HuH-7.5 (cell line): ENCODE measurements around the gene SCFD1.
A peak's percentile ranks its signal among the peaks of the same experiment; 100 is the strongest.
"Not testable (repeated sequence)": the region's sequence is repeated elsewhere in the genome, so short reads cannot be mapped to it uniquely, and the experiment has no call there.

Source experiments
- DNase-seq: peaks from one replicate; pipeline ENCODE4 v3.0.0; 2011; ENCODE audit warnings: low spot score

SCFD1 gene

DNA sequence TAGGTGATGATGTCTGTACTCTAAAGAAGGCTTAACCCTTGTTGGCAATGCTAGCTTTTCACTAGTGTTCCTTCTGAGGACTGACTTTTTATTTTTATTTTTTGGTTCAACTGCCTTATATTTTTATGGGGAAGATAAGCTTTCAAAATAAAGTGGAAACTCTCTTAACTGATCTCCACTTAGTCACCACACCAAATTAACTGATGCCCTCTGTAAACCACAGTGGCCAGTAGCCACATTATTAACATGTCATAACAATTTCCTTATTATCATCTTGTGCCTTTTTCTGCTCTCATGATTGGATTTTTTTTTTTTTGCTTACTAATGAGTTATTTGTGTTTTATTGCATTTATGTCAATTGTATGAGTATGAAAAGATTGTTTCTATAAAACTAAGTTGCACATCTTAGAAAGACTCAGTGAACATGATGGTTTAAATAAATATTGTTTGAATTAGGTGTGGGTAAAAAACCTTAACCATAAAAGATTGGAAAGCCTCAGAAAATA lies 56.9 kb downstream of the SCFD1 start:
- DNase-seq: no peak

DNA sequence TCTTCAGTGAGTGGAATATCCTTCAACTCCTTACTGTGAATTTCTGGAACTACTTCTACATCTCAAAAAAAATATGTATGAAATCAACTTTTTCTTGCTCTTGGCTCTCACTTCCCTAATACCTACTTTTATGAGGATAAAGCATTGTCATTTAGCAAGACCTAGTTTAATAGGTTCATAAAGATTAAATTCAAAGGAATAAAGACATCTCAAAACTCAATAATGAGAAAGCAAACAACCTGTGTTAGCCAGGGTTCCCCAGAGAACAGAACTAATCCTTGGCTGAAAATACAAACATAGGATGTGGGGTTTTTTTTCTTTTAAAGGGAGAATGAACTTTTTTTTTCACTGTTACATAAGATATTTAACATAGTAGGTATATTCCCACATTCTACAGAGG lies 57.9 kb downstream of the SCFD1 start:
- DNase-seq: no peak

DNA sequence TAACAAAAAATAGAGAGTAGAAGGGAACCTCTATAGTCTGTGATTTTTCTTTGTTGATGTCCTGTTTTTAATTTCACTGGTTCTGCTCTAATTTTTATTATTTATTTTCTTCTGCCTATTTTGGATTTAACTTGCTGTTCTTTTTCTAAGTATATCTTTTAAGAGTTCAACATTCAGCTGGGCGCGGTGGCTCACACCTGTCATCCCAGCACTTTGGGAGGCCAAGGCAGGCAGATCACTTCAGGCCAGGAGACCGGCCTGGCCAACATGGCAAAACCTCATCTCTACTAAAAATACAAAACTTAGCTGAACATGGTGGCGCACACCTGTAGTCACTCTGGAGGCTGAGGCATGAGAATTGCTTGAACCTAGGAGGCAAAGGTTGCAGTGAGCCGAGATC lies 58.7 kb downstream of the SCFD1 start:
- DNase-seq: not testable (repeated sequence)

DNA sequence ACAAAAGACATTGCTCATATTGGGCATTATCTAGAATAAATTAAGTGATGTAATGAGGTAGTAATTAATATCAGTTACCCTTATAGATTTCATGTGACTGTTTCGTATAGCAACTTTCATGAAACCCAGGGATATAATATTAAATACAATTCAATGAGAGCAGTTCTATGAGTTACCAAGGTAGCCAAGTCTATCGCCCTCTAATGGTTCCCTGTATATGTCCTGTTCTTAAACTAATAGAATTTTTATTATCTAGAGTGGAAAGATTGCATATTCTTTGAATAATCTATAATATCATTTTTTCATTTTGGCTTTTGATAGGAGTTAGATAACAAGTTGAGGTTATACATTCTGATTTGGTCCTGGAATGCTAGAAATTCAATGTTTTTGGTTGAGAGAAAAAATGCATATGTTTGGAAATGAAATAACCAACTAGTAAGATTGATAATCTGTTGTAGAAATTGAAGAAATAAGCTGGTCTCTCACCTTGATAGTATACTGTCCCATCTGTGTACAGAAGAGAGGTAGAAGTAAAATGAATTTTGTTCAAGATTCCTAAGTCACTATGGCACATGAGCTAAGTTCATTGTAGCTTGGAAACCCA lies 59.7 kb downstream of the SCFD1 start:
- peak; percentile 20 for DNase-seq

DNA sequence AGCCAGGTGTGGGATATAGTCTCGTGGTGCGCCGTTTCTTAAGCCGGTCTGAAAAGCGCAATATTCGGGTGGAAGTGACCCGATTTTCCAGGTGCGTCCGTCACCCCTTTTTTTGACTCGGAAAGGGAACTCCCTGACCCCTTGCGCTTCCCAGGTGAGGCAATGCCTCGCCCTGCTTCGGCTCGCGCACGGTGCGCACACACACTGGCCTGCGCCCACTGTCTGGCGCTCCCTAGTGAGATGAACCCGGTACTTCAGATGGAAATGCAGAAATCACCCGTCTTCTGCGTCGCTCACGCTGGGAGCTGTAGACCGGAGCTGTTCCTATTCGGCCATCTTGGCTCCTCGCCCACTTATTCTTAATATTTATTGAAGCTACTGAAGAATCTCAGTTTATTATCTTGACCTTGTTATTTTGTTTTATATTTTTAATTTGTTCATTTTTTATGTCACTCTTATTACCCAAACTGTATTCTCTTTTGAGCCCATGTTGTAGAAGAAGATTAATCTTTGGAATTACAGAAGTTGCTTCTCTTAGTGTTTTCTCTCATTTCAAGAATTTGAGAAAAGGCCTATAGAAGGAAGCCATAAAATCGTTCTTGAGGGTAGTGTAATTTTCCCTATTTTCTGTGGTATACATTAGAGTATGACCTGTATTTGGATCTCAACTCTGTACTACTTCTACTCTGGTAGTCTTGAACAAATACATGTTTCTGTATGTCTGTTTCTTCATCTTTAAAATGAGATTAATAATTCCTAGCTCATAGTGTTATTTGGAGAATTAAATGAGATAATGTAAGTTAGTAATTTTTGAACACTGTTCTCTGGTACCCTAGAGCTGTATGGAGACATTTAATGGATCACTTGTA lies 68.6 kb downstream of the SCFD1 start:
- not testable (repeated sequence) for DNase-seq

DNA sequence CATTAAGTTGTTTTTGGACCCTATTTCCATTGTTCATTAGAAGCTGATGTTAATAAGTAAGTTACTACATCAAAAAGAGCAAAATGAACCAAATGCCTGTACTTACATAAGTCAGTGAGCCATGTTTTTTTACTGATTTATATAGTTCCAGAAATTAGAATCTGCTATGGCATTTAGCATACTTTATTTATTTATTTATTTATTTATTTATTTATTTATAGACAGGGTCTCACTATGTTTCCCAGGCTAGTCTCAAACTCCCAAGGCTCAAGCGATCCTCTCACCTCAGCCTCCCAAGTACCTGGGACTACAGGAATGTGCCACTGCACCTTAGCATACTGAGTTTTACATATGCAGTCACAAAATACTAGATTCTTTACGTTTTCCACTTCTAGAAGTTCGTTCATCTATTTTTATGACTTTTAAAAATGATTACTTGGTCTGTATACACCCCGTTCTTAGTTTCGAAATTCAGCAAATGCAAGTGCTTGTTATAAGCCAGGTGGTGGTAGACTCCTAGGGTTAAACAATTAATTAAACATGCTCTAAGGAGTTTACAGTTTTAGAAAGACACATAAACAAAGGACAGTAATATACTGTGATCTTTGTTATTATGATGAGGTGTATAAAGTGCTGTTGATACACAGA lies 69.8 kb downstream of the SCFD1 start:
- DNase-seq: no peak

DNA sequence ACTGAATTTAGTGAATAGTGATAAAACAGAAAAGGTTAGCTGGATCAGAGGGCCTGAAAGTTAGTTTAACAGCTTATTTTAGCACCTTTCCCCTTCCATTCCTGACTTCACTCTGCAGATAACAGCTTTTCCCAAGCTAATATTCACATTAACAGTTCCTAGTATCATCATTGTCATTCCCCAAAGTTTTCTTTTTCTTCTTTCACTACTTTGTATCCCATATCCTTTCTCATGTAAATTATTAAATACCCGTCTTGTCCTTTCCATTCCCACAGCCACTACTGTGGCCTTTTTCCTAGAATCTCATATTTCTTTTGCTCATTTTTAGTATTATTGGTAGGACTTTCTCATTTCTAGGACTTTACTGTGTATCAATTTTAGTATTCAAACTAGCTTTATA lies 70.5 kb downstream of the SCFD1 start:
- no peak for DNase-seq

DNA sequence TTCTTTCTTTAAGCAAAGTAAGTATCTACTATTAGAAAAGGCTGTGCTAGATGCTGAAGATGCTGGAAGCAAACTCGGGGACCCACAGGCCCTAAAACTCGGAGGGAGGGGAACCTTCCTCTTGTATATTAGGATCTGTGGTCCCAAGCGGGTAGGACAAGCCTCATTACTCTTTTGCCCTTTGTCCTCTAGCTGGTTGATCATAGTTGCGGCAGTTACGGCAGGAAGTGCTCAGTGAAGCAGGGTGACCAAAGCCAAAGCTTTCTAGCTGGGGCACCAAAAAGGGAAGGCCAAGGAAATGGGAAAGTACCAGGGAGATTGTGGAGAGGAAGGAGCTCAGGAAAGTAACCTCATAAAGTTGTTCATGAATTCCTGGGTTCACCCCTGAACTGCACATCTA lies 76.3 kb downstream of the SCFD1 start:
- DNase-seq: no peak

DNA sequence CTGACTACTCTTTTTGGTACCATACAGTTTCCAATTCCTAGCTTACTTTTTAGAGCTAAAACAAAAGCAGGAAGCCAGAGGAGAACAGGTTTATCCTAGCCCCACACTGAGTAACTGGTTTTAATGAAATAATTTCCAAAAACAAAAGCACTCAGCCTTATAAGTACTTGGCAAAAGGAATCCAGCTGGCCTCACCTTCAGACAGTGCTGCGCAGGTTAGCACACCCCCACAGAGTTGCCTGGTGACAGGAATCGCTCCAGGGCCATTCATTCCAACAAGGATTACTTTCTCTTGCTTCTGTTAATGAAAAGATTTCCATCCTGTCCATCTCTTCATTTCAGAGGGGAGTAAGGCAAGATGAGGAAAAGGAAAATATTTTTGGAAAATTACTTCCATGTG lies 84.6 kb downstream of the SCFD1 start:
- DNase-seq: no peak

DNA sequence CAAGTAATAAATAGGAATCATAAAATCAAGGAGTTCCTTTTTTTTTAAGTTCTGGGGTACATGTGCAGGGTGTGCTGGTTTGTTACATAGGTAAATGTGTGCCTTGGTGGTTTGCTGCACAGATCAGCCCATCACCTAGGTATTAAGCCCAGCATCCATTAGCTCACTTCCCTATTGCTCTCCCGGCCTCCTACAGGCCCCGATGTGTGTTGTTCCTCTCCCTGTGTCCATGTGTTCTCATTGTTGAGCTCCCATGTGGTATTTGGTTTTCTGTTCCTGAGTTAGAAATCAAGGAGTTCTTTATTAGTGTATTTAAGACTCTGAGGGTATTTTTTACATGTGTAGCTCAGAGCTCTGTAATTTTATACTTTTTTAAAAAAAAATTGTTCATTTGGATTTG lies 86.0 kb downstream of the SCFD1 start:
- DNase-seq: no peak

DNA sequence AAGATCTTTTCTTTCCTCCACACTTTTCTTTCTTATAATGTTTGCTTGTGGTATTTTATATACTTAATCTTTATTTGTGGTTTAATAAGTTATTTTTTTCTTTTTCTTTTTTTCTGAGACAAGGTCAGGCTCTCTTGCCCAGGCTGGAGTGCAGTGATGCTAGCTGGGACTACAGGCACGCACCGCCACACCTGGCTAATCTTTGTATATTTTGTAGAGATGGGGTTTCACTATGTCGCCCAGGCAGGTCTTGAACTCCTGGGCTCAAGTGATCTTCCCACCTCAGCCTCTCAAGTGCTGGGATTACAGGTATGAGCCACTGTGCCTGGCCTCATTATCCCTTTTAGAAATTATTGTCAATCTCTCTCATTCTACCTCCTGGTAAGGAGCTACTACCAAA lies 87.1 kb downstream of the SCFD1 start:
- no peak for DNase-seq

DNA sequence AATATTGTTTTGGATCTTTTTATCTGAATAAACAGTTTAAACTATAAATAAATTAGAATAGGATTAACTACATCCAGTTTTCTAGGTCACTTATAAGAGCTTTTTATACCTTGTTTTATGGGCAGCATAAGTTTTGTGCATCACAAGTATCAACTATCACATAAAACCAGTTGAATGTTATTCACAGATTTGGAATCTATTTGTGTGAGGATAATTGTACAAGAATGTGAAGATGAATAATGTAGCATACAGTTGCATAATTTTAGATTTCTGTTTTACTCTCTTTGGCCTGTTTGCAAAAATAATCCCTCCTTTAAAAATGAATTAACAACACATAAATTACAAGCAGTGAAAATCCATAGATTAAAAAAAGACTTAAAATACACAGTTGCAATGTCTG lies 88.8 kb downstream of the SCFD1 start:
- DNase-seq: no peak

DNA sequence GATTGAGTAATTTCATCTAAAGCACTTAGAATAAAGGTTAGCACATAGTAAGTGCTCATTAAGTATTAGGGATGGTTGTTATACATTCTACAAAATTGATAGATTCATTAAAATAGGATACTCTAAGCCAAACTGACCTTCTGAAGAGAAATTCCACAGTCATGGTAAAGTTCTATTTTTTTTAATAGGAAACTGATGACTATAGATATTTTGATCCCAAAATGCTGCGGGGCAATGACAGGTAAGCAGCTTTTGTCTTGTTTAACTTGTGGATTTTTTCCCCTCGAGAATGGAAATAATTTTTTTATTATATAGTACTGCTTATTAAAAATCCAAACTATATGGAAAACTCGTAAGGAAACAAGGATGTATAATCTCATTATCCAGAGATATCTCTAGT lies 97.0 kb downstream of the SCFD1 start:
- DNase-seq: no peak

DNA sequence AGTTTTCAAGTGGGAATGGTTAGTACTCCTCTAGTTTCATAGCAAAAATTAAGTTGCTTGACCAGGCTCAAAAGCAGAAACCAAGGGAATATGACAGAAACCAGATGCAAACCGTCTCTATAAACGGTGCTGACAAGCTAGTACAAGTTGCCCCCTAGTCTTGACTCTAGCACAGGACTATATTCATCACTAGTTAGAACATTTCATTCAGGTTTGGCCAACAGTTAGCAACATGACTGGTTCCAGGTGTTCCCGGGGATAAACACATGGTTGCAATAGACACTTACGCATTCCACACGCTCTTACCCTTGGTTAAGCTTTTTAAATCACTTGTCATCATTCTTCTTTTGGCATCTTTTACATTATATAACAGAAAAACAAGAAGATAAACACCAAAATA lies 103.6 kb downstream of the SCFD1 start:
- no peak for DNase-seq

DNA sequence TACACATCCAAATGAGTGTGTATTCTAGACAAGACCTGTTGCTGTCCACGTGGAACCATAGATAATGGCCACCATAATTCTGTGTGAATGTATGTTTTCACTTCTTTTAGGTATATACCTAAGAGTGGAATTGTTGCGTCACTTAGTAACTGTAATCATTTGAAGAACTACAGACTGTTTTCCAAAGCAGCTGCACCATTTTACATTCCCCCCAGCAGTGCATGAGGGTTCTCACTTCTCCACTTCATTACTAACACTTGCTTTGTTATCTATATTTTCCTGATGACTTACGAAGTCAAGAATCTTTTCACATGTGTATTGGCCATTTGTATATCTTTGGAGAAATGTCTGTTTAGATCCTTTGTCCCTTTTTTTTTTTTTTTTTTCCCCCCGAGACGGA lies 106.4 kb downstream of the SCFD1 start:
- no peak for DNase-seq

DNA sequence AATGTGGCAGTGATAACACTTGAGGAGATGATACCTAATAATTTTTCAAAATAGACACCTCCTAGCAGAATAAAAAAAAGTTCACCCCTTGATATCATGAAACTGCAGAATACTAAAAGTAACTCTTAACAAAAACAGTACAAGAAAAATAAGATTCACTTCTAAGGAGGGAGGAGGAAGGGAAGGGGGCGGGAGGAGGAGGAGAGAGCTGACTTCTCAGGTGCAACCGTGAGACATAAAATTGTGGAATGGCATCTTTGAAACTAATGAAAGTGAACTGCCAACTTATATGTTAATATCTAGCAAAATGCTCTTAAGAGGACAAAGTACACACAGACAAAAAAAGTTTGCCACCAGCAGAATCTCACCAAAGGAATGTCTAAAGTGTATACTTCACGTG lies 115.8 kb downstream of the SCFD1 start:
- DNase-seq: no peak

DNA sequence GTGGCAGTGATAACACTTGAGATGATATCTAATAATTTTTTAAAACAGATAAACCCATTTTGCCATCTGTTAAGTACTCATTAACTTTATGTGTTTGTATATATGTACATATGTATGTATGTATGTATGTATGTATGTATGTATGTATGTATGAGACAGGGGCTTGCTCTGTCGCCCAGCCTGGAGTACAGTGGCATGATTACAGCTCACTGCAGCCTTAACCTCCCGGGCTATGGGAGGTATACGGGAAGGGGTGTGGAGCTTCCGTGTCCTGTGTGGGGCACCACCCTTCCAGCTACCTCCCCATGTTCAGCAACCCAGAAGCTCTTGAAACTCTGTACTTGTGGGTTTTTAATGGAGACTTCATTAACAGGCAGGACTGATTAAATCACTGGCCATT lies 116.9 kb downstream of the SCFD1 start:
- no peak for DNase-seq

DNA sequence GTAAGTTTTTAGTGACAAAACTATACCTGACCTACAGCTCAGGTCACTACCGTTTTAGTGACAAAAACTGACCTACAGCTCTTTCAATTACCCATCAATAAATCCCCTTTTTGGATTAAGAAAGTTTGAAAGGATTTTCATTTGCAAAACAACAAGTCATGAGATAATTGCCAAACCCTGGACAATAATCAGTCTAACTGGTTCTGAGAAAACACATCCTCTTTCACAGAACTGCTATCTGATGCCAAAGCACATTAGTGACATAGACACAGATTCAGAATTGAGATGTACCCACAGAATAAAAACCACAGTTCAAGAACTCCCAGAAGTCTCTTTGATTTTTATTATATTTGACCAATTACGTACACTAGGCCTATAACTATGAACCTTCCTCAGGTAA lies 126.2 kb downstream of the SCFD1 start:
- DNase-seq: no peak

DNA sequence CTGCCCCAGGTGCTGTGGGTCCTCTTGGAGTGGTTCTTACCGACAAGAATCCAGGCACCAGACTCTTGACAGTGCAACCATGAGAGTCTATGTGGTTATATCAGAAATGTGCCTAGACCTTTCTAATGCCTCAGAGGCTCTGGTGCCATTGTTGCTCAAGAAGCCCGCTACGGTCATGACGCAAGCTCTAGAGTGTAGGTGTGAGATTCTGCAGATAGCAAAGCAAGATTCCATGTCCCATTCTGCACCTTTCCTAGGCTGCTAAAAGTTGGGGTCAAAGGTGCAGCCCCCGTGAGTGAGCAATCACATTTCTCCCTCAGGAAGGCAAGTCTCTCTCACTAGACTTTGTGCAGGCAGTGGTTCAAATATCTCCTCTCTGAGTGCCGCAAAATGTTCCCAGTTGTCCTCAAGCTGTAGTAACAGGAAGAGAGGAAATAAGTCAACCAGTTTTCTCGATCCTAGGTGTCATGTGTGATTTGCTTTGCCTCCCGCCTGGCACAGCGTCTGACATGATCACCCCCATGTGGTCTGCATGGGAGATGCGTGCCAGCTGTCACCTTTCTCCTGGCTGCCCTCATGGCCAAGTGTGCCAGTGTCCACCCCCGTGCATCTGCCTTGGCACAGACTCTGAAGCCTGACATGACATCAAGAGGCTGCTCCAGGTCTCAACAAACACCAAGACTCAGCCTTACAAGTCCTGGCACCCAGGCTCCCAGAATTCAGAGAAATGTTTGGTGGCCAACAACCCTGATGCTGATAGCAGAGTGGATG lies 129.7 kb downstream of the SCFD1 start:
- no peak for DNase-seq

DNA sequence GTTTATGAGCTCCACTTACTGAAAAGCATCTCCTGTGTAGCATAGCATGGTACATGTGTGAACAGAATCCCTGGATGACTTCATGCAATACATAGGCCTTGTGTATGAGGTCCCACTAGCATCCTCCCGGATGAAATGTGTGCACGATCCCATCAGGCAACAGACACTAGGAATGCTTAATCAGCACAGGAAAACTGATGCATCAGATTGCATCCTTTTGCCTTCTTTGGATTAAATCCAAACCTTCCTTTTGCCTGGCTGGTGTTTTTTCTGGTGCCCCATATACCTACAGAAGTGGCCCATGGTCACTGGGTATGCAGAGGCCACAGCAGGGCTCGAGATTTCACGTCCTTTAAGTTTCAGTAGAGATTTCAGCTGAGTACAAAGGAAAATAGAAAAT lies 131.3 kb downstream of the SCFD1 start:
- no peak for DNase-seq

DNA sequence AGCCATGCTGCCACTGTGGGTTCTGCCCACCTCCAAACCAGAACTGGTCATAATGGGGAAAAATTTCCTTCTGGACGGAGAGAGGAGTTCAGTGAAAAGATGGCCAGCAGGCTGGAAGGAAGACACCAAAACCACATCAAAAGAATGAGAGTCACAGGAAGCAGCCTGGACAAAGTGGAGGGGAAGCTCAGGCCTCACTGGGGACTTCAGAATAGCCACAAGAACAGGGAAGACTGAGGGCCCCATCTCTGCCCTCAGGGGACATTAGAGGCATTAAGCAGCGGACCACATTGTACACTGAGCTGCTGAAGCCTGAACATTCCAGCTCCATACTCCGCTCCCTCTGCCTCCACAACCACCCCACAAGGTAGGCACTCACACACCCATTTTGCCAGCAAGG lies 132.7 kb downstream of the SCFD1 start:
- no peak for DNase-seq

DNA sequence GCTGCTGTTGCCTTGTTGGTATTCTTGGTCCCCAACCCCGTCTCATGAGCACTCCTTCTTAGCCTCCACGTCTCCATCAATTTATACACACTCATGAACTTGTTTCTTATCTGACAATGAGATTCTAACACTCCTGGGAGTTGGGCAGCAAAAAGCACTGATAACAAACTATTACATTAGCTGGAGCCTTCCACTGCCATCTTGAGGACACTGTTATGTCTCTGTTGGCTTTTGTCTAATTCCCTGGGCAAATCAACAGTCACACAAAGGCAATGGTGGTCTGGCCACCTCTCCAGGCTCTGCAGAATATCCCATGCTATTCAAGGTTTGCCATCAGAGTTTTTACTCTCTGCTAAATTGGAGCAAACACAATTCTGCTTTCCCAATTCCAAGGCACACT lies 134.5 kb downstream of the SCFD1 start:
- no peak for DNase-seq
